SKM-1 (cell line): ENCODE measurements around the gene COLEC12.

ENCODE experiments used
- DNase-seq: peaks from one replicate; lab custom pipeline; 2025; ENCODE audit not compliant: unreplicated experiment; lab: John Stamatoyannopoulos, UW

Gene COLEC12

GRCh38 chr18:446941-447560 is 53.5 kb downstream of the COLEC12 start:
- DNase-seq, result no peak

DNA sequence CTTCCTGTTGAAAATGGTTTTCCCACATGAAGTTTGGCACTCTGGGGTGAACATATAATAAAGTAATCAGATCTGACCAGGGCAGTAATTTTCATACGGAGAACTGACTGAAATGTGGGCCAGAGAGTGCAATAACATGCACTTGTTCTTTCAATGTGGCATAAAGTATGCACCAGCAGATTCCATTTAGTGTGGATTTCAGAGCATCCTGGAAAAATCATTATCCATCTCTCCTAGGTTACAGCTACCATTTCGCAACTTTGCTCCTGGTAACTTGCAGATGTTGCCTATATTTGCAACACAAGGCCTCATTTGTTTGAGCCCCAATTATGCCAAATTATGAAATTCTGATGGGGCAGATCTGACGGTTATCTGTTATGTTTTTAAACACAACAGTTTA is 55.4 kb downstream of the COLEC12 start:
- no peak for DNase-seq

DNA sequence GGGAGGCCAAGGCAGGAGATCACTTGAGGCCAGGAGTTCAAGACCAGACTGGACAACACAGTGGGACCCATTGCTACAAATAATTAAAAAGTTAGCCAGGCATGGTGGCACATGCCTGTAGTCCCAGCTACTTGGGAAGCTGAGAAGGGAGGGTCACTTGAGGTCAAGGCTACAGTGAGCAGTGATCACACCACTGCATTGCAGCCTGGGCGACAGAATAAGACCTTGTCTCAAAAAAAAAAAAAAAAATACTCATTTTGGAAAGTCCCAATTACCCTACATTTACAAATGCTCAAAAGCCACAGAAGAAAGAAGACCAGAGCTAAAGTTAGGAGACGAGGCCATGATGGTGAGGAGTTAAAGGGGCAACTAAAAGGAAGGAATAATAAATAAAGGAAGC is 61.9 kb downstream of the COLEC12 start:
- no peak for DNase-seq

DNA sequence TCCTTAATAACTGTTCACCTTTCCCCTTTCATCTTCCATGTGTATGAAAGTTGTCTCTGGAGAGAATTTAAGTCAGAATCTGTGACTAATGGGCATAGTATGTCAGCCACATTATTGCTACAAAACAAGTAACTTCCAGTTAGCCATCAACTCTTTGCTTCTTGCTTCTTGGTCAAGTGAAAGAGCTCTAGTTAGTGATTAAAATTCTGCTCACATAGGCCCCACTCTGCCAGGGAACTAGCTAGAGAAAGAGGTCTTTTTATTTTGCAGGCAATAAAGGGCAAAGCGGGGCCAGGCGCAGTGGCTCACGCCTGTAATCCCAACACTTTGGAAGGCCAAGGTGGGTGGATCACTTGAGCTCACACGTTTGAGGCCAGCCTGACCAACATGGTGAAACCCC is 64.6 kb downstream of the COLEC12 start:
- DNase-seq, result no peak

DNA sequence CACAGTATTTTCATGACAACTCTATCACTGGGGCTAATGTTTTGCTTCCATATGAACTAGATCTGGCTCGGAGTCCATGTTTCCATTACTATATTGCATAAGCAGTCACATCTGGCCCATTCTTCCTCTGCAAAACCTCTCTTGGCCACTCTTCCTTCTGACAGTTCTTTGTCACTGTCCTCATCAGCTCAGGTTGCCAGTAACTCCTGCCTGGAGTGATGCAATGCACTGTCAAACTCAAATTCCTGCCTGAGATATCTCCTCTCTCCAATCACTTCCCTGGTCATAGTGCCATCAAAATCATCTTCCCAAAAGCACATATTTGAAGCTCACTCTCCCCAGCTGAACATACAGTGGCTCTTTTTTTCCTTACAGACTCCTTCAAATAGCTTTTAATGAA is 66.1 kb downstream of the COLEC12 start:
- DNase-seq, result no peak

DNA sequence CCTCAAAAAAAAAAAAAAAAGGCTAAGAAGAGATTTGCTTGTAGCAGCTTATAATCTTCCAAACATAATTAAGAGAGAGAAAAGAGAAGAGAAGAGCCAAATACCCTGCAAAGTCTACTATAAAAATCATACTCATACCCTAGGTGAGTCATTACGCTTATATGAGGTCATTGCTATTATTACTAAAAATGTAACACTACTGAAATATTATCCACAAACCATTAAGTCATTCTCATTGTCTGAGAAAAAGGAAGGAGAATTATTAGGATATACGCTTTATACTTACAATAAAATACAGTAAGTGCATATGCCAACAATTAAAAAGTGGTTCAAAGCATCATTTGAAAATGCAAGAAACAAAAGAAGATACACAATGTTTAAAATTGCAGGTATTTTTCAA is 66.5 kb downstream of the COLEC12 start:
- DNase-seq, result no peak

GRCh38 chr18:433298-433697 is 67.2 kb downstream of the COLEC12 start:
- no peak for DNase-seq

DNA sequence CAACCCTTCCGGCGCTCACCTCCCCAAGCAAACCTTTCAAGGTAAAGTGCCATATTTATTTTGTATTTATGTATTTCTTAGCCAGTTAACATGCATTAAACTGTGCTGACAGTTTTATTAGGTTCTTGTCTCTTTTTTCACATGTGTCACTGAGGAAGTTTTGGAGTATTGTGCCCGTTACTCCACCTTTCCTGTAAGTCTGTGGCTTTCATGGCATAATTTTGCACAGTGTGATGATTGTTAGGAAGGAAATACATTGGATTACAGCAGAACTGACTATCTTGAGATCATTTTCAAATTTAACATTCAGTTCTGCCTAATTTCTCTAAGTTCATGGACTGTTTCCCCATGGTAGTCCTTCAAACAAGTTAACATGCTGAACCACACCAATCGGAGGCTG is 67.7 kb downstream of the COLEC12 start:
- DNase-seq, result no peak

DNA sequence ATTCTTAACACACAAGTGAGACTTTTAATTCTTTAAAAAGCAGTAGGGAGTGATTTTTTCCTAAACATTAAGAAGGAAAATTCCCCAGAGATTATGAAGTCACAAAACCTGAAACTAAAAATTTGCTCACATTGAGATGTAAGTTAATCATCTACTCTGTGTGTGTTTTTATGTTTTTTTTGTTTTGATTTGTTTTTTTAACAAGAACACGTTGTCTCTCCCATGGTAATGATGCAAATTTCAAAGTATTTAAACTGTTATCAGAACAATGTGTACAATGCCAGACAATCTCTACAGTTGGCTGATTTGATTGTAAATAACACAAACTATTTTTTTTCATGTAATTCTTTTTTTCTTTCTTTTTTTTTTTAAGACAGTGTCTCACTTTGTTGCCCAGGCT is 71.5 kb downstream of the COLEC12 start:
- DNase-seq, result no peak

- DNase-seq, result no peak
Observed at GRCh38 chr18:427005-427404, 73.5 kb downstream of the COLEC12 start.

DNA sequence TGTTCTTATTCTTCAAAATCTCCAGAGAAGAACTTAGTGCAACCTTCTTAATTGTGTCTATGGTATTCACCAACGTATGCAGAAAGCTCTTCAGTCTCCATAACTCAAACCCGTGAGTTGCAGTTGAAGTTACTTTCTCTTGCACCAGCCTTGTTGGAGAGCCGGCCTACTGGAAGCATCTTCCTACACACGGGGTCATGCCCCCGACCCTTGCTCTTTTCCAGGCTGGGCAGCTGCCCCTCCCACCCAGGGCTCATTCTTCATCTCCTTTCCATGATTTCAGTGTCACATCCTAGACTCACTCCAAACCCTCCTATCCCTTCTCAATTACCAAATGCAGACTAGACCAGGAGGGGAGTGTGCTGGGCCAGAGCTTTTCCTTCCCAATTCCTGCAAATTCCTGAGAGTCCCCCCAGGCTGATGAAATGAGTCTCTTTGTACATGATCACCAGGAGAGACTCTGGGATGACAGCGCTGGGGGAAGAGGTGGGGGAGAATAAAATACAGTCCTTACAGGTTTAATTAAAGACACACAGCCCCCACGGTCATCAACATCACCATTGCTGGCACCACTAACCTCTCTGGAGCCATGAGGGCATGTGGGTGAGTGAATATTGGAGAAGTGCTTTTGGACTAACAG is 75.3 kb downstream of the COLEC12 start:
- DNase-seq, result no peak

- no peak for DNase-seq
Observed at GRCh38 chr18:424668-425067, 75.8 kb downstream of the COLEC12 start.

- no peak for DNase-seq
Observed at GRCh38 chr18:424071-424661, 76.3 kb downstream of the COLEC12 start.

DNA sequence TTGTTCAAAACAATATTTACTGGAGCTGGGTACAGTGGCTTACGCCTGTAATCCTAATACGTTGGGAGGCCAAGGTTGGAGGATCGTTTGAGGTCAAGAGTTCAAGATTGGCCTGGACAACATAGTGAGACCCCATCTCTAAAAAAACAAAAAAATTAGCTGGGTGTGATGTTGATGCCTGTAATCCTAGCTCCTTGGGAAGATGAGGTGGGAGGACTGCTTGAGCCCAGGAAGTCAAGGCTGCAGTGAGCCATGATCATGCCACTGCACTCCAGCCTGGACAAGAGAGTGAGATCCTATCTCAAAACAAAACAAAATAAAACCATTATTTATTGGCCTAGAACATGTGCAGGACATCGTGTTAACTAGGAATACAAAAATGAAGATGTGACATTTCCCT is 77.5 kb downstream of the COLEC12 start:
- no peak for DNase-seq

DNA sequence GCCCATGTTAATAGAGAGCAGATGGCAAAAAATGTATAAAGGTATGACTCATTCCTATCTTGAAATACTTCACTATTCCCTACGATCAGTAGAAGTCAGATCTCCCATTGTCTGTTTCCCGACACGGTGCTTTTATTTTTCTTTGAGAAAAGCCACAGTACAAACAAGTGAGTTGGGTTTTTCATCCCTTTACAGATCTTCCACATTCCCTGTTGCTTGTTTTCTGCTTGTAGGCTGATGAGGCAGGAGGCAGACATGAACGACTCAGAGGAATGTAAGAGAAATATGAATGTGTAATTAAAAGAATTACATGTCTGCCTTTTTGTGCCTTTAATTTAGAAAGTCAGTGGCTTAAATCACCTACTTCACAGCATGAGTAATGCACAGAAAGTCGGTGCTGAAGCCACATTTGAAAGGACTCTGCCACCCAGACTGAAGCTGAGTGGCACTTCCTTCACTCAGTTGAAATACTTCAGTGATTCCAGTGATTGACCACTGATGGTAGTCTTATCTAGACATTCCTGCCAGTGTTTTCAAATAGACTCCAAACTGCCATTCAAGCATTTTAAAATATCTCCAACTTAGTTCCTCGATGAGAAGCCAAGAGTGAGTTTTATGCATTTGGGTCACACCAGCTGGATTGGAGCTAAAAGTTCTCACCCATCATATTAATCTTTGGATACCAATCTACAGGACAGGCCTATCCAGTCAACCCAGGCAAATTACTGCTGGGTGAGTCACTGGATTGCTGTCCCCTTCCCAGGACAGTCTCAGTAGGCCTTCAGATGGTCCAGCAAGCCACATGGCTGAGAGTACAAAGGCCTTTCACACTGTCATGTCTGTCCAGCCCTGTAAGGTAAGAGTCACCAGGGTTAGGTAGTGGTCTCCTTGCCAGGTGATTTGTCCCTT is 79.0 kb downstream of the COLEC12 start:
- no peak for DNase-seq

DNA sequence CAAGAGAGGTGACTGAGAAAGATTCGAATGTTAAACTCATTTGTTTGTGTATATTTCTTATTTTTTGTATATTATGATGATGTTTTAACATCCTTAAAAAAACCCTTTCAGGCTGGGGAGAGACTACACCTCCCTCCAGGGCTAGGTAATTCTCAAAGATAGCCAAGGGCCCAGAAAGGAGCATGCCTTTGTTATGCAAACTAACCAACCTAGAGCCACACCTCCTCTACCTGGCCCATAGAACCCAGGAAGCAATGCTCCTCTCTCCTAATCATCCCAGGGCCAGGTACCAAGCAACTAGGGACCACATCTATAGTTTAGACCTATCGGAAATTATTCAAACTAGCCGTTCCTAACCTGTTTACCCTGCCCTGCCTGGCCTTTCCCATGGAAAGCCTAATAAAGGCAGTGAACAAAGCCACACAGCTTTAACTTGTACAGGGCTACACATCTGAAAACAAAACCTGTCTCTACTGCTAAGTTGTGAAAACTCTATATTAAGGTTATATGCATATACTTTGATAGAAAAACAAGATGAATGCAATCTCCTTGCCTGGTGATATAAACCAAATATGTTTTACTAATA is 79.7 kb downstream of the COLEC12 start:
- DNase-seq, result no peak

- DNase-seq, result no peak
Observed at GRCh38 chr18:419541-420175, 80.8 kb downstream of the COLEC12 start.

DNA sequence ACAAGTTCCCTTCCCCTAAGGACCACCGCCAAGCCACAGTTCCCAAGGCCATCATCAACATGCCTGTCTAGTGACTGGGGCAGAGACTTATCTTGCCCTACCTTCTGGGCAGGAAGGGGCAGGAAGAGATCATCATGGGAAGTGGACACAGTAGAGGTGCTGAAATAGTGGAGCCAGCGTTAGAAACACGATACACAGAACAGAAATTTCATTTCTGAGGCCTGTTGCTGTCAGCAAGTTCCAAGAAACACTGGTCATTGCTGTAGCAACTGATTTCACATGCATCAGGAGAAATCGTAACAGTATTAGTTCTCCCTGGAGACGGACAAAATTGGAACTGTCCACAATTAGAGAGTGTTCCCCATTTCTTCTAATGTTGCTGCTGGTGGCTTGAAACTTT is 83.0 kb downstream of the COLEC12 start:
- DNase-seq, result no peak

DNA sequence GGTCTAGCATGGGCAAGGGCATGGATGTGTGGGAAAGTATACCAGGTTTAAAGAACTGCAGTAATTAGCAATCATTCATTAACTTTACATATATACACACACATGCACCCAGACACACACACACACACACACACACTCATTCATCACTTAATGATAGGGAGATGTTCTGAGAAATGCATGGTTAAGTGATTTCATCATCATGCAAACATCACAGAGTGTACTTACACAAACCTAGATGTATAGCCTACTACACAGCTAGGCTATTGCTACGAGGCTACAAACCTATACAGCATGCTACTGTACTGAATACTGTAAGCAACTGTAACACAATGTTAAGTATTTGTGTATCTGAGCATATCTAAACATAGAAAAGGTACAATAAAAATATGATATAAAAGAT is 83.6 kb downstream of the COLEC12 start:
- no peak for DNase-seq

- DNase-seq, result no peak
Observed at GRCh38 chr18:415617-416612, 84.6 kb downstream of the COLEC12 start.
